22Rv1 (cell line): ENCODE data around the gene NDFIP2.

ENCODE experiments used
- CTCF ChIP-seq: fragments of 450-650 bp; IDR thresholded peaks from 2 replicates; pipeline ENCODE4 v1.5.1; 2017; ENCODE audit warnings: mild to moderate bottlenecking
- ZFX ChIP-seq: fragments of 450-650 bp; IDR thresholded peaks from 2 replicates; pipeline ENCODE4 v1.6.1; 2017; ENCODE audit warnings: antibody characterized with exemption, borderline replicate concordance

GRCh38 chr13:79549355-79550106 lies 68.6 kb downstream of the NDFIP2 start:
- TF ChIP-seq CTCF: no peak
- no peak for TF ChIP-seq ZFX
